Measurements from ENCODE around the gene RGS11. TPM values are rescaled to one million over a fixed set of nuclear protein-coding genes. Genes with fewer than 3 reads are reported as not detected.
"Not testable (repeated sequence)": the region's sequence is repeated elsewhere in the genome, so short reads cannot be mapped to it uniquely, and the experiment has no call there.

Gene RGS11
- polyA plus RNA-seq, 2 of the 4 experiments (the other 2 are of a cell fraction) = 2.1 to 5.3 TPM

- TF ChIP-seq CTCF (IDR thresholded peaks at IDR 0.05) = no peak
- no peak for TF ChIP-seq NFE2L2 (conservative IDR thresholded peaks at IDR 0.05; ENCODE audit: low read length)
- no peak for TF ChIP-seq KDM1A (IDR thresholded peaks at IDR 0.05; ENCODE audit: low read depth)
- no peak for TF ChIP-seq SMC3 (IDR thresholded peaks at IDR 0.05)
- TF ChIP-seq E2F6 (IDR thresholded peaks at IDR 0.05; ENCODE audit: borderline replicate concordance, low read depth) = no peak
- no peak for TF ChIP-seq HDAC2 (IDR thresholded peaks at IDR 0.05)
- TF ChIP-seq USF2 (IDR thresholded peaks at IDR 0.05) = no peak
- no peak for TF ChIP-seq MAFK (IDR thresholded peaks at IDR 0.05; ENCODE audit: partially characterized antibody)
- TF ChIP-seq CHD4 (IDR thresholded peaks at IDR 0.05; ENCODE audit: borderline replicate concordance) = no peak
- Histone ChIP-seq H3K9me3 (no peaks in the 10 kb centered on the region), H3K4me3 (no peak overlapping the region), H3K4me1 (no peaks in the 10 kb centered on the region), H3K27ac (no peak overlapping the region), H3K4me2 (no peak overlapping the region)
- ATAC-seq (no peak), DNase-seq (ENCODE audit: low read depth in 1 of 2, low spot score in 1 of 2) (no peak), FAIRE-seq (no peak)
- ChIA-PET POLR2A (no interaction called here), CTCF (no interaction called here)
- 87% methylated on average over 12 of the region's 13 CpGs for WGBS (ENCODE audit: missing lambda C conversion rate)
Observed at GRCh38 chr16:259814-260253, 15.9 kb downstream of the RGS11 start.

- DNase-seq (ENCODE audit: low read depth in 1 of 2, low spot score in 1 of 2) = no peak
- H3K27ac ChIP-seq = no peak overlapping the region
- H3K4me2 ChIP-seq = no peak overlapping the region
- no peak for FAIRE-seq
- no peak for ATAC-seq
- ChIA-PET CTCF (no interaction called here), POLR2A (interaction anchor here (0.6 kb wide), 1 partner anchor 82 kb away, joined by 5 read pairs; no protein-coding TSS in a partner anchor)
- TF ChIP-seq ELK1 (IDR thresholded peaks at IDR 0.05; ENCODE audit: low read depth, low read length) (no peak), CHD4 (IDR thresholded peaks at IDR 0.05; ENCODE audit: borderline replicate concordance) (no peak), MAZ (IDR thresholded peaks at IDR 0.05; ENCODE audit: borderline replicate concordance, low read depth, low read length) (no peak), KDM5A (IDR thresholded peaks at IDR 0.05) (no peak), ZC3H11A (IDR thresholded peaks at IDR 0.05) (no peak), CTCF (IDR thresholded peaks at IDR 0.05) (no peak), GATA3 (IDR thresholded peaks at IDR 0.05; ENCODE audit: borderline replicate concordance) (no peak), MYC (IDR thresholded peaks at IDR 0.05; ENCODE audit: borderline replicate concordance, low read length) (no peak), CBX8 (IDR thresholded peaks at IDR 0.05) (no peak), PHF8 (IDR thresholded peaks at IDR 0.05; ENCODE audit: borderline replicate concordance, low read depth) (no peak), HEYL (CRISPR knock-in tag; IDR thresholded peaks at IDR 0.05) (no peak), BCL3 (IDR thresholded peaks at IDR 0.05) (no peak), HOXB5 (CRISPR knock-in tag; IDR thresholded peaks at IDR 0.05) (no peak), HMGXB4 (CRISPR knock-in tag; IDR thresholded peaks at IDR 0.05; ENCODE audit: borderline replicate concordance) (no peak), ESRRA (IDR thresholded peaks at IDR 0.05; ENCODE audit: borderline replicate concordance, low read length) (no peak), EP300 (IDR thresholded peaks at IDR 0.05) (no peak)
- H3K9me3 ChIP-seq = no peaks in the 10 kb centered on the region
- 88% methylated on average over 10 of the region's 10 CpGs for WGBS (ENCODE audit: missing lambda C conversion rate)
- H3K4me1 ChIP-seq = no peaks in the 10 kb centered on the region
- H3K4me3 ChIP-seq = no peak overlapping the region
Observed at GRCh38 chr16:259226-259625, 16.5 kb downstream of the RGS11 start.

- H3K27ac ChIP-seq; POLR2A ChIA-PET; DNase-seq (ENCODE audit: low read depth in 1 of 2, low spot score in 1 of 2); FAIRE-seq; H3K4me2 ChIP-seq; H3K4me1 ChIP-seq; H3K9me3 ChIP-seq; CTCF ChIA-PET; H3K4me3 ChIP-seq; ATAC-seq: not testable (repeated sequence)
- WGBS (ENCODE audit: missing lambda C conversion rate) = 96% methylated on average over 12 of the region's 13 CpGs
Observed at GRCh38 chr16:258091-258490, 17.7 kb downstream of the RGS11 start.
